ENCODE measurements around the gene POP7. TPM values are rescaled to one million over a fixed set of nuclear protein-coding genes. Genes with fewer than 3 reads are reported as not detected.
"Not testable (repeated sequence)": the region's sequence is repeated elsewhere in the genome, so short reads cannot be mapped to it uniquely, and the experiment has no call there.

POP7 gene
- polyA plus RNA-seq, 4 donors: 31.9 to 44.8 (median 40.9) TPM

GRCh38 chr7:100692578-100692961 is 13.4 kb upstream of the POP7 start:
- Histone ChIP-seq H3K27ac (ENCODE audit: low read depth in 1 of 3, low read length in 2 of 3) (no peak overlapping the region), H3K4me3 (ENCODE audit: low read depth in 1 of 3, low read length in 3 of 3) (peak overlapping the region in 2 of 3 donors; percentile 73 to 89), H3K9me3 (ENCODE audit: control insufficient read depth in 2 of 2, insufficient read depth in 1 of 2, low read depth in 1 of 2, low read length in 1 of 2) (no peaks in the 10 kb centered on the region), H3K27me3 (ENCODE audit: control insufficient read depth in 3 of 3, insufficient read depth in 3 of 3, low read length in 3 of 3) (peaks cover 0 to 8% (median 0%) of the 10 kb centered on the region in 3 donors), H3K36me3 (ENCODE audit: control insufficient read depth in 3 of 3, insufficient read depth in 2 of 3, low read depth in 1 of 3, low read length in 3 of 3) (peaks cover 0 to 46% (median 5%) of the 10 kb centered on the region in 3 donors), H3K4me1 (ENCODE audit: control insufficient read depth in 3 of 3, insufficient read depth in 2 of 3, low read depth in 1 of 3, low read length in 2 of 3) (peaks cover 0 to 24% (median 0%) of the 10 kb centered on the region in 3 donors)
- WGBS, 3 donors: 56 to 68% (median 68%) methylated on average over 6 of the region's 6 CpGs
- FAIRE-seq (no peak), DNase-seq (no peak)

GRCh38 chr7:100693312-100694097 is 12.4 kb upstream of the POP7 start:
- peaks cover 0 to 8% (median 0%) of the 10 kb centered on the region in 3 donors for H3K27me3 ChIP-seq (ENCODE audit: control insufficient read depth in 3 of 3, insufficient read depth in 3 of 3, low read length in 3 of 3)
- H3K4me3 ChIP-seq (ENCODE audit: low read depth in 1 of 3, low read length in 3 of 3): peak overlapping the region; percentile 73 to 97 (median 89)
- peaks cover 0 to 37% (median 0%) of the 10 kb centered on the region in 3 donors for H3K36me3 ChIP-seq (ENCODE audit: control insufficient read depth in 3 of 3, insufficient read depth in 2 of 3, low read depth in 1 of 3, low read length in 3 of 3)
- FAIRE-seq (no peak), DNase-seq (peak in 1 of 2 donors; percentile 50)
- H3K4me1 ChIP-seq (ENCODE audit: control insufficient read depth in 3 of 3, insufficient read depth in 2 of 3, low read depth in 1 of 3, low read length in 2 of 3): peaks cover 0 to 24% (median 0%) of the 10 kb centered on the region in 3 donors
- H3K27ac ChIP-seq (ENCODE audit: low read depth in 1 of 3, low read length in 2 of 3): peak overlapping the region; percentile 2 to 63 (median 21)
- H3K9me3 ChIP-seq (ENCODE audit: control insufficient read depth in 2 of 2, insufficient read depth in 1 of 2, low read depth in 1 of 2, low read length in 1 of 2): no peaks in the 10 kb centered on the region
- 0 to 1% (median 0%) methylated on average over 13 to 81 of the region's 81 CpGs for WGBS, 3 donors

DNA sequence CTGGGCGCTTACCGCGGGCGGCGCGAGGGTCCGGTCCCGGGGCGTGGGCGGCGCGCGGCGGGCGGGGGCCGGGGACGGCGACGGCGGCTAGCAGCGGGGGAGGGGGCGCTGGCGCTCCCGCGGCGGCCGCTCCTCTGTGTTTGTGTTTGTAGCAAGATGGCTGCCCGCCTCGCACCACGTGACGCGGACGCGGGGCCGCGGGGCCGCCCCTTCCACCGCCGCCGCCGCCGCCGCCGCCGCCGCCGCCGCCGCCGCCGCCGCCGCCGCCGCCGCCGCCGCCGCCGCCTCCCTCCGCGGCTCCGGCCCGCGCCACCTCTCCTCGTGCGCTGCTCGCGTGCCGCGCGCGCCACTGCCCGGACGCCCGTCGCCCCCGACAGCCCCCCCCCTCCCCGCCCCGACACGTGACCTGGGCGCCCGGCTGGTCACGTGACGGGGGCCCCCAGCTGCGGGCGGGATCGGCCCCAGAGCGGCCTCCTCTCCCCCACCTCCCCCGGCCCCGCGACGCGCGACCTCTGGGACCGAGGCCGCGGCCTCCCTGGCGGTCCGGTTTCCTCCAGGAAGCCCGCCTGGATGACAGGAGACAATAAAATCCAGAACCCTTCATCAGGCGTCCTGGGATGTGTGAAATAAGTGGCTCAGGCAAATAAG is 11.7 kb upstream of the POP7 start, which contains the start of gene GIGYF1:
Gene GIGYF1, minus strand, starts transcription at position 153 of the 648 bp plus-strand sequence. CDS start 6,012 bp downstream, outside the sequence.
- no peaks in the 10 kb centered on the region for H3K9me3 ChIP-seq (ENCODE audit: control insufficient read depth in 2 of 2, insufficient read depth in 1 of 2, low read depth in 1 of 2, low read length in 1 of 2)

DNA sequence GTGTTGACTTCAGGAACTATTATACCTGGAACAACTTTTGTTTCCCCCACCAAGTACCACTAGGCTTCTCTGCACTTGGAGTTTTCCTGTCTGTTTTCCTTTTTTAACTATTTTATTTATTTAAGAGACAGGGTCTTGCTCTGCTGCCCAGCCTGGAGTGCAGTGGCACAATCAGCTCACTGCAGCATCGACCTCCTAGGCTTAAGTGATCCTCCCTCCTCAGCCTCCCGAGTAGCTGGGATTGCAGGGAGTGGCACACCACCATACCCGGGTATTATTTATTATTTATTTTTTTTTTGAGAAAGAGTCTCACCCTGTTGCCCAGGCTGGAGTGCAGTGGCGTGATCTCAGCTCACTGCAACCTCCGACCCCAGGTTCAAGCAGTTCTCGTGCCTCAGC is 9.8 kb upstream of the POP7 start:
- 53 to 76% (median 55%) methylated on average over 6 of the region's 6 CpGs for WGBS, 3 donors
- H3K27me3 ChIP-seq (ENCODE audit: control insufficient read depth in 3 of 3, insufficient read depth in 3 of 3, low read length in 3 of 3): peaks cover 0 to 11% (median 2%) of the 10 kb centered on the region in 3 donors
- H3K27ac ChIP-seq (ENCODE audit: low read depth in 1 of 3, low read length in 2 of 3): no peak overlapping the region
- DNase-seq (no peak), FAIRE-seq (no peak)
- peaks cover 0 to 24% (median 0%) of the 10 kb centered on the region in 3 donors for H3K4me1 ChIP-seq (ENCODE audit: control insufficient read depth in 3 of 3, insufficient read depth in 2 of 3, low read depth in 1 of 3, low read length in 2 of 3)
- no peak overlapping the region for H3K4me3 ChIP-seq (ENCODE audit: low read depth in 1 of 3, low read length in 3 of 3)
- no peaks in the 10 kb centered on the region for H3K9me3 ChIP-seq (ENCODE audit: control insufficient read depth in 2 of 2, insufficient read depth in 1 of 2, low read depth in 1 of 2, low read length in 1 of 2)
- H3K36me3 ChIP-seq (ENCODE audit: control insufficient read depth in 3 of 3, insufficient read depth in 2 of 3, low read depth in 1 of 3, low read length in 3 of 3): peaks cover 0 to 13% (median 0%) of the 10 kb centered on the region in 3 donors

More for the DNA sequence above, 11.7 kb upstream of the POP7 start, which contains the start of gene GIGYF1:
- Histone ChIP-seq H3K36me3 (ENCODE audit: control insufficient read depth in 3 of 3, insufficient read depth in 2 of 3, low read depth in 1 of 3, low read length in 3 of 3) (peaks cover 0 to 29% (median 0%) of the 10 kb centered on the region in 3 donors), H3K4me3 (ENCODE audit: low read depth in 1 of 3, low read length in 3 of 3) (peak within 1 kb of the TSS; percentile 73 to 97 (median 89)), H3K4me1 (ENCODE audit: control insufficient read depth in 3 of 3, insufficient read depth in 2 of 3, low read depth in 1 of 3, low read length in 2 of 3) (peaks cover 0 to 24% (median 0%) of the 10 kb centered on the region in 3 donors), H3K27ac (ENCODE audit: low read depth in 1 of 3, low read length in 2 of 3) (peak within 1 kb of the TSS; percentile 2 to 72 (median 63)), H3K27me3 (ENCODE audit: control insufficient read depth in 3 of 3, insufficient read depth in 3 of 3, low read length in 3 of 3) (peaks cover 0 to 8% (median 0%) of the 10 kb centered on the region in 3 donors)
- peak; percentile 55 to 82 for DNase-seq
- FAIRE-seq: no peak
- 1 to 2% (median 1%) methylated on average over 9 to 92 of the region's 102 CpGs for WGBS, 3 donors

GRCh38 chr7:100699018-100699417 is 6.9 kb upstream of the POP7 start:
- Histone ChIP-seq H3K27ac (ENCODE audit: low read depth in 1 of 3, low read length in 2 of 3) (no peak overlapping the region), H3K36me3 (ENCODE audit: control insufficient read depth in 3 of 3, insufficient read depth in 2 of 3, low read depth in 1 of 3, low read length in 3 of 3) (no peaks in the 10 kb centered on the region), H3K4me3 (ENCODE audit: low read depth in 1 of 3, low read length in 3 of 3) (no peak overlapping the region), H3K9me3 (ENCODE audit: control insufficient read depth in 2 of 2, insufficient read depth in 1 of 2, low read depth in 1 of 2, low read length in 1 of 2) (no peaks in the 10 kb centered on the region), H3K27me3 (ENCODE audit: control insufficient read depth in 3 of 3, insufficient read depth in 3 of 3, low read length in 3 of 3) (peaks cover 0 to 11% (median 2%) of the 10 kb centered on the region in 3 donors), H3K4me1 (ENCODE audit: control insufficient read depth in 3 of 3, insufficient read depth in 2 of 3, low read depth in 1 of 3, low read length in 2 of 3) (peaks cover 0 to 7% (median 0%) of the 10 kb centered on the region in 3 donors)
- FAIRE-seq: no peak
- no peak for DNase-seq
- WGBS, 3 donors: 25 to 69% (median 41%) methylated on average over 5 to 6 of the region's 6 CpGs

GRCh38 chr7:100701089-100701488 is 4.8 kb upstream of the POP7 start:
- WGBS, 3 donors: 55 to 83% (median 68%) methylated on average over 3 of the region's 3 CpGs

GRCh38 chr7:100705320-100705752 is 585 bp upstream of the POP7 start:
- no peak for FAIRE-seq

More at GRCh38 chr7:100701089-100701488, 4.8 kb upstream of the POP7 start:
- not testable (repeated sequence) for H3K4me3 ChIP-seq (ENCODE audit: low read depth in 1 of 3, low read length in 3 of 3); DNase-seq; H3K9me3 ChIP-seq (ENCODE audit: control insufficient read depth in 2 of 2, insufficient read depth in 1 of 2, low read depth in 1 of 2, low read length in 1 of 2); H3K27ac ChIP-seq (ENCODE audit: low read depth in 1 of 3, low read length in 2 of 3); H3K27me3 ChIP-seq (ENCODE audit: control insufficient read depth in 3 of 3, insufficient read depth in 3 of 3, low read length in 3 of 3); H3K36me3 ChIP-seq (ENCODE audit: control insufficient read depth in 3 of 3, insufficient read depth in 2 of 3, low read depth in 1 of 3, low read length in 3 of 3); FAIRE-seq; H3K4me1 ChIP-seq (ENCODE audit: control insufficient read depth in 3 of 3, insufficient read depth in 2 of 3, low read depth in 1 of 3, low read length in 2 of 3)

DNA sequence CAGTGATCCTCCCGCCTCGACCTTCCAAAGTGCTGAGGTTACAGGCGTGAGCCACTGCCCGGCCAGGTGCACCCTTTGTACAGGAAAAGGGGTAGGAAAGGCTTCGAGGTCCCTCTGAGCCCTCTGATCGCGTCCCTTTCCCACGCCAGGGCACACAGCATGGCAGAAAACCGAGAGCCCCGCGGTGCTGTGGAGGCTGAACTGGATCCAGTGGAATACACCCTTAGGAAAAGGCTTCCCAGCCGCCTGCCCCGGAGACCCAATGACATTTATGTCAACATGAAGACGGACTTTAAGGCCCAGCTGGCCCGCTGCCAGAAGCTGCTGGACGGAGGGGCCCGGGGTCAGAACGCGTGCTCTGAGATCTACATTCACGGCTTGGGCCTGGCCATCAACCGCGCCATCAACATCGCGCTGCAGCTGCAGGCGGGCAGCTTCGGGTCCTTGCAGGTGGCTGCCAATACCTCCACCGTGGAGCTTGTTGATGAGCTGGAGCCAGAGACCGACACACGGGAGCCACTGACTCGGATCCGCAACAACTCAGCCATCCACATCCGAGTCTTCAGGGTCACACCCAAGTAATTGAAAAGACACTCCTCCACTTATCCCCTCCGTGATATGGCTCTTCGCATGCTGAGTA is 871 bp downstream of the POP7 start:
- 8 to 31% (median 26%) methylated on average over 34 of the region's 34 CpGs for WGBS, 3 donors
- H3K4me3 ChIP-seq (ENCODE audit: low read depth in 1 of 3, low read length in 3 of 3): peak overlapping the region; percentile 76 to 94 (median 93)
- H3K27me3 ChIP-seq (ENCODE audit: control insufficient read depth in 3 of 3, insufficient read depth in 3 of 3, low read length in 3 of 3): no peaks in the 10 kb centered on the region
- H3K4me1 ChIP-seq (ENCODE audit: control insufficient read depth in 3 of 3, insufficient read depth in 2 of 3, low read depth in 1 of 3, low read length in 2 of 3): peaks cover 0 to 18% (median 3%) of the 10 kb centered on the region in 3 donors
- DNase-seq (peak in 1 of 2 donors; percentile 71), FAIRE-seq (no peak)
- H3K9me3 ChIP-seq (ENCODE audit: control insufficient read depth in 2 of 2, insufficient read depth in 1 of 2, low read depth in 1 of 2, low read length in 1 of 2): no peaks in the 10 kb centered on the region
- peaks cover 0 to 24% (median 0%) of the 10 kb centered on the region in 3 donors for H3K36me3 ChIP-seq (ENCODE audit: control insufficient read depth in 3 of 3, insufficient read depth in 2 of 3, low read depth in 1 of 3, low read length in 3 of 3)
- peak overlapping the region; percentile 34 to 99 (median 91) for H3K27ac ChIP-seq (ENCODE audit: low read depth in 1 of 3, low read length in 2 of 3)

More at GRCh38 chr7:100705320-100705752, 585 bp upstream of the POP7 start:
- H3K9me3 ChIP-seq (ENCODE audit: control insufficient read depth in 2 of 2, insufficient read depth in 1 of 2, low read depth in 1 of 2, low read length in 1 of 2): no peaks in the 10 kb centered on the region
- H3K4me3 ChIP-seq (ENCODE audit: low read depth in 1 of 3, low read length in 3 of 3): peak overlapping the region; percentile 76 to 94 (median 93)
- H3K27me3 ChIP-seq (ENCODE audit: control insufficient read depth in 3 of 3, insufficient read depth in 3 of 3, low read length in 3 of 3): no peaks in the 10 kb centered on the region
- peaks cover 0 to 21% (median 0%) of the 10 kb centered on the region in 3 donors for H3K36me3 ChIP-seq (ENCODE audit: control insufficient read depth in 3 of 3, insufficient read depth in 2 of 3, low read depth in 1 of 3, low read length in 3 of 3)
- peak overlapping the region; percentile 82 to 99 (median 95) for H3K27ac ChIP-seq (ENCODE audit: low read depth in 1 of 3, low read length in 2 of 3)
- DNase-seq: peak; percentile 54 to 89
- 0 to 1% (median 0%) methylated on average over 13 to 25 of the region's 25 CpGs for WGBS, 3 donors
- H3K4me1 ChIP-seq (ENCODE audit: control insufficient read depth in 3 of 3, insufficient read depth in 2 of 3, low read depth in 1 of 3, low read length in 2 of 3): peaks cover 0 to 18% (median 3%) of the 10 kb centered on the region in 3 donors

Data from small intestine (tissue), 7 donors.